Measurements from ENCODE around the gene YAE1. TPM values are rescaled to one million over a fixed set of nuclear protein-coding genes. Genes with fewer than 3 reads are reported as not detected.
A peak's percentile ranks its signal among the peaks of the same experiment; 100 is the strongest.

The YAE1 gene
- polyA plus RNA-seq, 1 of the 3 experiments (the other 2 are of a cell fraction): 30.7 TPM

DNA sequence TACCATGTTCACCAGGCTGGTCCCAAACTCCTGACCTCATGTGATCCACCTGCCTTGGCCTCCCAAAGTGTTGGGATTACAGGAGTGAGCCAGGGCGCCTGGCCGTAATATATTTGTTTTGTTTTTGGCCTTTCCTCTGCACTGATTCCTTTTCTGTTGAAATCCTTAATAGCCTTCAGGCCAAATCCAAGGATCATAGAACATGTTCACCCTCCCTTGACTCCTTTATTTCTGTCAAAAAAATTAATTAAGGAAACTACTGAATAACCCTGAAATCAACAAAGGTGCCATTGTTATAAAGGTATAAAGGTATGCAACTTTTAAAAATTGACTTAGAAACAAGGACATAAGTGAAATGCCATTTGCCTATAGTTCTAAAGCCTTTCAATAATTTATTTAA is 41.7 kb downstream of the YAE1 start:
- Histone ChIP-seq H3K4me1 (ENCODE audit: control insufficient read depth in 1 of 2, insufficient read depth in 2 of 2, low read depth in 1 of 2, low read length in 1 of 2) (peaks cover 20 to 21% of the 10 kb centered on the region in 2 experiments; a peak in 3 of 4 replicates), H3K36me3 (replicated peaks in 1 of 2; ENCODE audit: control insufficient read depth in 1 of 2, insufficient read depth in 2 of 2, low read length in 1 of 2) (no peaks in the 10 kb centered on the region), H3K9me3 (no peaks in the 10 kb centered on the region), H3K9ac (no peak overlapping the region), H3K27ac (ENCODE audit: low read depth in 2 of 2, low read length in 1 of 2) (peak overlapping the region in 1 of 2 experiments; percentile 91; a peak in 2 of 4 replicates), H3K79me2 (ENCODE audit: insufficient read depth) (no peaks in the 10 kb centered on the region), H3K27me3 (ENCODE audit: insufficient read depth) (no peaks in the 10 kb centered on the region), H4K20me1 (ENCODE audit: insufficient read depth) (no peaks in the 10 kb centered on the region), H3F3A (replicated peaks; ENCODE audit: insufficient read depth) (peaks cover 23% of the 10 kb centered on the region), H2AFZ (ENCODE audit: low read depth) (peak overlapping the region; percentile 79; the same call in 1 of the 2 replicates), H3K4me3 (ENCODE audit: low read depth in 2 of 2, low read length in 1 of 2) (no peak overlapping the region), H3K9me2 (no peaks in the 10 kb centered on the region), H3K4me2 (peak overlapping the region; percentile 64; the same call in 1 of the 2 replicates)
- ChIA-PET CTCF (interaction anchor here (3.1 kb wide), 1 partner anchor 28 kb away, joined by 16 read pairs; no protein-coding TSS in a partner anchor), POLR2A (no interaction called here)
- no peak for TF ChIP-seq SMC3 (IDR thresholded peaks at IDR 0.05; ENCODE audit: low read depth, low read length)
- TF ChIP-seq, protein P1, sequence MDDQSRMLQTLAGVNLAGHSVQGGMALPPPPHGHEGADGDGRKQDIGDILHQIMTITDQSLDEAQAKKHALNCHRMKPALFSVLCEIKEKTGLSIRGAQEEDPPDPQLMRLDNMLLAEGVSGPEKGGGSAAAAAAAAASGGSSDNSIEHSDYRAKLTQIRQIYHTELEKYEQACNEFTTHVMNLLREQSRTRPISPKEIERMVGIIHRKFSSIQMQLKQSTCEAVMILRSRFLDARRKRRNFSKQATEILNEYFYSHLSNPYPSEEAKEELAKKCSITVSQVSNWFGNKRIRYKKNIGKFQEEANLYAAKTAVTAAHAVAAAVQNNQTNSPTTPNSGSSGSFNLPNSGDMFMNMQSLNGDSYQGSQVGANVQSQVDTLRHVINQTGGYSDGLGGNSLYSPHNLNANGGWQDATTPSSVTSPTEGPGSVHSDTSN (IDR thresholded peaks at IDR 0.05): no peak
- TF ChIP-seq NFIC (IDR thresholded peaks at IDR 0.05; ENCODE audit: borderline replicate concordance): no peak
- TF ChIP-seq, protein P2, sequence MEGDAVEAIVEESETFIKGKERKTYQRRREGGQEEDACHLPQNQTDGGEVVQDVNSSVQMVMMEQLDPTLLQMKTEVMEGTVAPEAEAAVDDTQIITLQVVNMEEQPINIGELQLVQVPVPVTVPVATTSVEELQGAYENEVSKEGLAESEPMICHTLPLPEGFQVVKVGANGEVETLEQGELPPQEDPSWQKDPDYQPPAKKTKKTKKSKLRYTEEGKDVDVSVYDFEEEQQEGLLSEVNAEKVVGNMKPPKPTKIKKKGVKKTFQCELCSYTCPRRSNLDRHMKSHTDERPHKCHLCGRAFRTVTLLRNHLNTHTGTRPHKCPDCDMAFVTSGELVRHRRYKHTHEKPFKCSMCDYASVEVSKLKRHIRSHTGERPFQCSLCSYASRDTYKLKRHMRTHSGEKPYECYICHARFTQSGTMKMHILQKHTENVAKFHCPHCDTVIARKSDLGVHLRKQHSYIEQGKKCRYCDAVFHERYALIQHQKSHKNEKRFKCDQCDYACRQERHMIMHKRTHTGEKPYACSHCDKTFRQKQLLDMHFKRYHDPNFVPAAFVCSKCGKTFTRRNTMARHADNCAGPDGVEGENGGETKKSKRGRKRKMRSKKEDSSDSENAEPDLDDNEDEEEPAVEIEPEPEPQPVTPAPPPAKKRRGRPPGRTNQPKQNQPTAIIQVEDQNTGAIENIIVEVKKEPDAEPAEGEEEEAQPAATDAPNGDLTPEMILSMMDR (IDR thresholded peaks at IDR 0.05): no peak
- TF ChIP-seq POLR2AphosphoS5 (IDR thresholded peaks at IDR 0.05; ENCODE audit: low read depth, low read length): no peak
- no peak for TF ChIP-seq GATA2 (CRISPR knock-in tag; IDR thresholded peaks at IDR 0.05)
- no peak for TF ChIP-seq FOSL2 (IDR thresholded peaks at IDR 0.05; ENCODE audit: borderline replicate concordance, low read depth)
- no peak for TF ChIP-seq RFX5 (IDR thresholded peaks at IDR 0.05; ENCODE audit: low read length)
- TF ChIP-seq GABPA (IDR thresholded peaks at IDR 0.05; ENCODE audit: low read depth): no peak
- TF ChIP-seq, protein P3, sequence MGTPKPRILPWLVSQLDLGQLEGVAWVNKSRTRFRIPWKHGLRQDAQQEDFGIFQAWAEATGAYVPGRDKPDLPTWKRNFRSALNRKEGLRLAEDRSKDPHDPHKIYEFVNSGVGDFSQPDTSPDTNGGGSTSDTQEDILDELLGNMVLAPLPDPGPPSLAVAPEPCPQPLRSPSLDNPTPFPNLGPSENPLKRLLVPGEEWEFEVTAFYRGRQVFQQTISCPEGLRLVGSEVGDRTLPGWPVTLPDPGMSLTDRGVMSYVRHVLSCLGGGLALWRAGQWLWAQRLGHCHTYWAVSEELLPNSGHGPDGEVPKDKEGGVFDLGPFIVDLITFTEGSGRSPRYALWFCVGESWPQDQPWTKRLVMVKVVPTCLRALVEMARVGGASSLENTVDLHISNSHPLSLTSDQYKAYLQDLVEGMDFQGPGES (IDR thresholded peaks at IDR 0.05; ENCODE audit: low read depth, low read length): no peak
- no peak for DNase-seq
- 97% methylated on average over 2 of the region's 2 CpGs for WGBS (ENCODE audit: low lambda C conversion rate)

DNA sequence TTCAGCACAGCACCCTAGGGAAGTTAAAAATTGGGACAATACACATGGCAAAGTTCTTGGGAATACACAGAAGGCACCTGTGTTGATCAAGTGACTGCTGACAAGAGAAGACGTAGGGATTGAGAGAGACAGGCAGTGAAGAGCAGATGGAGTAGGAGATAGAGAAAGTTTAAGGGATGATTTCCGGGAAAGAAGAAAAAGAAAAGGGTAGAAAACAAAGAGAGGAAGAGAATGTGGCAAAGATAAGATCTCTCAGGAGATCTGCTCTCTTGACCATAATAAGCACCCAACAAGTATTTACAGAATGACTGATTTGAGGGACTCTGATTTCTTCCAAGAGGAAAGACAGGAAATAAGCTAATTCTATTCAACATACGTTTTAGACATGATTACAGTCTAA is 42.1 kb downstream of the YAE1 start:
- ChIA-PET CTCF (interaction anchor here (1.3 to 3.1 kb wide), 3 partner anchors 15 to 137 kb away, joined by 4 to 16 read pairs (median 9); no protein-coding TSS in a partner anchor), POLR2A (interaction anchor here (2.3 kb wide), 1 partner anchor 15 kb away, joined by 15 read pairs; the partner anchor contains the start of gene RALA)
- no peaks in the 10 kb centered on the region for H3K36me3 ChIP-seq (replicated peaks in 1 of 2; ENCODE audit: control insufficient read depth in 1 of 2, insufficient read depth in 2 of 2, low read length in 1 of 2)
- H3K9me3 ChIP-seq: no peaks in the 10 kb centered on the region
- H3K4me1 ChIP-seq (ENCODE audit: control insufficient read depth in 1 of 2, insufficient read depth in 2 of 2, low read depth in 1 of 2, low read length in 1 of 2): peaks cover 20 to 25% of the 10 kb centered on the region in 2 experiments; a peak in 3 of 4 replicates
- DNase-seq: no peak
- H2AFZ ChIP-seq (ENCODE audit: low read depth): peak overlapping the region; percentile 79; the same call in 1 of the 2 replicates
- H3F3A ChIP-seq (replicated peaks; ENCODE audit: insufficient read depth): peaks cover 22% of the 10 kb centered on the region
- no peaks in the 10 kb centered on the region for H4K20me1 ChIP-seq (ENCODE audit: insufficient read depth)
- H3K27me3 ChIP-seq (ENCODE audit: insufficient read depth): no peaks in the 10 kb centered on the region
- peak overlapping the region in 1 of 2 experiments; percentile 91; a peak in 3 of 4 replicates for H3K27ac ChIP-seq (ENCODE audit: low read depth in 2 of 2, low read length in 1 of 2)
- no peaks in the 10 kb centered on the region for H3K79me2 ChIP-seq (ENCODE audit: insufficient read depth)
- peak overlapping the region; percentile 64 for H3K4me2 ChIP-seq
- H3K9me2 ChIP-seq: no peaks in the 10 kb centered on the region
- peak overlapping the region; percentile 62; the same call in 1 of the 2 replicates for H3K9ac ChIP-seq
- TF ChIP-seq NFIC (IDR thresholded peaks at IDR 0.05; ENCODE audit: borderline replicate concordance) (peak; percentile 16; the same call in 1 of the 2 replicates), TCF12 (IDR thresholded peaks at IDR 0.05) (peak; percentile 42; the same call in 1 of the 2 replicates), EP300 (IDR thresholded peaks at IDR 0.05; ENCODE audit: borderline replicate concordance in 1 of 2, low read depth in 1 of 2, low read length in 1 of 2) (0 out of 4 replicates have a peak, but pooled peaks of 1 of the 2 experiments have one; percentile 41), JUND (IDR thresholded peaks at IDR 0.05) (0 out of 2 replicates have a peak, but pooled peaks have one; percentile 17), GATA2 (CRISPR knock-in tag; IDR thresholded peaks at IDR 0.05) (0 out of 2 replicates have a peak, but pooled peaks have one; percentile 10), CHD2 (IDR thresholded peaks at IDR 0.05; ENCODE audit: low read length, partially characterized antibody) (no peak), EZH2phosphoT487 (IDR thresholded peaks at IDR 0.05; ENCODE audit: borderline replicate concordance, low read depth) (no peak), RXRA (IDR thresholded peaks at IDR 0.05; ENCODE audit: borderline replicate concordance, low read depth) (peak; percentile 15; the same call in 1 of the 2 replicates)
- H3K4me3 ChIP-seq (ENCODE audit: low read depth in 2 of 2, low read length in 1 of 2): no peak overlapping the region
- WGBS (ENCODE audit: low lambda C conversion rate): 35% methylated on average over 3 of the region's 3 CpGs

All from SK-N-SH (cell line).